Omental fat pad (tissue), 4 donors: Measurements from ENCODE around the gene ERP27. TPM values are rescaled to one million over a fixed set of nuclear protein-coding genes. Genes with fewer than 3 reads are reported as not detected.

Experiments used
- ATAC-seq: fragments of 150-250 bp; one replicate; pipeline ENCODE4 v1.9.1; 2016; ENCODE audit warnings: mild to moderate bottlenecking, moderate library complexity; ENCODE audit not compliant: low FRiP score
- DNase-seq: peaks from one replicate; pipeline ENCODE4 v3.0.0-alpha.2; 2019; ENCODE audit warnings: low spot score
- CTCF ChIP-seq, 3 donors: fragments of 450-650 bp; IDR thresholded peaks; one replicate each; pipeline ENCODE4 v1.5.1; 2016 to 2017; ENCODE audit warnings: antibody characterized with exemption in 3 of 3, mild to moderate bottlenecking in 3 of 3, moderate library complexity in 2 of 3
- total RNA-seq, 4 donors: library from RNA; depleted of rRNA; stranded (reverse); fragments of >200 nt; gene quantifications; one replicate each; pipeline ENCODE4 v1.1.0, GENCODE V29; 2016

The ERP27 gene
- total RNA-seq, 4 donors from 2014 or later: 0.56 to 0.60 TPM; not detected in 2

- TF ChIP-seq CTCF (IDR thresholded peaks at IDR 0.05): no peak
- ATAC-seq: no peak
- DNase-seq: no peak
Measured at GRCh38 chr12:14956905-14957304, 18.6 kb upstream of the ERP27 start.

DNA sequence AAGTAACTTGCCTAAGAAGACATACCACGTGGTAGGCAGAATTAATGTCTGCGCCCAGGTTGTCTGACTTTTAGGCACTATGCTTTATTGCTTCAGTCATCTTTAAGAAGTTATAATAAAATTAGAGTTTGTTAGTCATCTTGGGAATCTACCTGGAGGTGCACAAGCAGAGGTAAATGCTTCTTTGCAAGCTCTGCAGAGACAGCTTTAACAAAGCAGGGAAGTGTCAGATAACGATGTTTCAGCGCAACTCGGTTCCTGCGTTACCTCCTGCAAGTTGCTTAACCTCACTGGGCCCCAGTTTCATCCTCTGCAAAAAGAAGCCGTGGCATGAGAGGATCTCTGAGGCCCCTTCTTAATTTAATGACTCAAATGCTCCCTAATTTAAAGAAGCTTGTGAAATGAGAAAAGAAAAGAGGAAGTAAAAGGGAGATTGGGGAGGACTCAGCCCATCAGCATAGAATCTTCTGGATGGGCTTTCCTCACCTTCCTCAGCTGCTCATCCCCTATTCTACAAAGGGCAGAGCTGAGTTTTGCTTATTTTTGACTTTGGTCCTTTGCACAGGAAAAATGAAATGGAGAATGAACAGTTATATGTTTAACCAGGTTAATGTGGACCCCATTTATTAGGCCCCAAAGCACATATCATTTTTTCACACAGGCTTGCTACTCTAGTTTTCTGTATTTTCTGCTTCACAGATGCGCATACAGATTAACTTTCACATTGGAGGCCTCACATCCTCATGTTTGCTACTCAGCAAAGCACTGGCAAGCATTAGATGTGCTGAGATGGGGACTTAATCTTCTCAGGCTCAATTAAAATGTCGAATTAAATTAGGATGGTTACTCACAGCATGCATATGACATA lies 17.9 kb upstream of the ERP27 start:
- ATAC-seq: no peak
- no peak for TF ChIP-seq CTCF (IDR thresholded peaks at IDR 0.05)
- DNase-seq: no peak

DNA sequence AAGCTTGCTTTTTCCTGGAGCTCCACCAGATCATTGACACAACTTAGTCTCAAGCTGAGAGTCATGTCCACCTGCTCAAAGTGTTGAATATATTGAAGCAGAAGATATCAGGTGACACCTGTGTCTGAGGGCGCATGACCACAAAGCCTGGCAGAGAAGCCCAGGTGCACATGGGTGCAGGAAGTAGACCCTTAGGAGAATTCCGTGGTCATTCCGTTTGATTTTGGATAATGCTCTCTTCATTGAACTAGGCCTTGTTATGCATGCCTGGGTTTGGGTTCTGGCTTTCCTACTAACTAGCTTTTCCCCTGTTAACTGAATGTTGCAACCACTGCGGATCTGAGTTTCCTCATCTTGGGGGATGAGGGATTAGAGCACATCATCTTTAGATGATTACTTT lies 15.9 kb upstream of the ERP27 start:
- no peak for DNase-seq
- no peak for ATAC-seq
- no peak for TF ChIP-seq CTCF (IDR thresholded peaks at IDR 0.05)

GRCh38 chr12:14953752-14954151 lies 15.4 kb upstream of the ERP27 start:
- TF ChIP-seq CTCF (IDR thresholded peaks at IDR 0.05): no peak
- DNase-seq (no peak), ATAC-seq (no peak)

GRCh38 chr12:14952299-14952921 lies 14.1 kb upstream of the ERP27 start:
- DNase-seq (no peak), ATAC-seq (peak; percentile 65)
- TF ChIP-seq CTCF (IDR thresholded peaks at IDR 0.05): no peak

DNA sequence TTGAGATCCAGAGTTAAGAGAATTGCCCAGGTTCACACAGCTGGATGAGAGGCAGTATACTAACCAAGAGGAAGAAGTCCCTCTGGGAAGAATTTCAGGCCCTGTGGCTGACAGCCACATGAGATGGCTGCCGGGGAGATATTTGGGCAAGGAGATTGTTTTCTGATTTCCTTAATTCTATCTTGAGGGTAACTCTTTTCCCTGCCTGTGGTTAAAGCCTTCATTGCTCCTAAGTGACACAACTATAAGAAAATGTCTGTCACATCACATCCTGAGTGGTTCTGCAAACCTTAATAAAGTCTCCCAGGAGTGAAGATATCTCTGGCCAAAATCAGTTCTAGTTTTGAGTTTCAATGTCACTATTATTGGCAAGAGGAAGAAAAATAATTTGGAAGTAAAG lies 13.5 kb upstream of the ERP27 start:
- no peak for ATAC-seq
- no peak for TF ChIP-seq CTCF (IDR thresholded peaks at IDR 0.05)
- no peak for DNase-seq
